ENCODE measurements around the gene SRPK3. TPM values are rescaled to one million over a fixed set of nuclear protein-coding genes. Genes with fewer than 3 reads are reported as not detected.

The SRPK3 gene
- total and polyA plus RNA-seq, 2 experiments from 2014 or later: 0.71 TPM; not detected in 1

GRCh38 chrX:153782871-153783270, 2.0 kb downstream of the SRPK3 start:
- Histone ChIP-seq H3K27me3 (no peaks in the 10 kb centered on the region), H3K4me1 (ENCODE audit: low read depth) (no peaks in the 10 kb centered on the region), H3K36me3 (no peaks in the 10 kb centered on the region), H3K9me3 (ENCODE audit: low read depth) (no peaks in the 10 kb centered on the region), H3K4me3 (no peak overlapping the region), H3K27ac (no peak overlapping the region)
- TF ChIP-seq, protein P1, sequence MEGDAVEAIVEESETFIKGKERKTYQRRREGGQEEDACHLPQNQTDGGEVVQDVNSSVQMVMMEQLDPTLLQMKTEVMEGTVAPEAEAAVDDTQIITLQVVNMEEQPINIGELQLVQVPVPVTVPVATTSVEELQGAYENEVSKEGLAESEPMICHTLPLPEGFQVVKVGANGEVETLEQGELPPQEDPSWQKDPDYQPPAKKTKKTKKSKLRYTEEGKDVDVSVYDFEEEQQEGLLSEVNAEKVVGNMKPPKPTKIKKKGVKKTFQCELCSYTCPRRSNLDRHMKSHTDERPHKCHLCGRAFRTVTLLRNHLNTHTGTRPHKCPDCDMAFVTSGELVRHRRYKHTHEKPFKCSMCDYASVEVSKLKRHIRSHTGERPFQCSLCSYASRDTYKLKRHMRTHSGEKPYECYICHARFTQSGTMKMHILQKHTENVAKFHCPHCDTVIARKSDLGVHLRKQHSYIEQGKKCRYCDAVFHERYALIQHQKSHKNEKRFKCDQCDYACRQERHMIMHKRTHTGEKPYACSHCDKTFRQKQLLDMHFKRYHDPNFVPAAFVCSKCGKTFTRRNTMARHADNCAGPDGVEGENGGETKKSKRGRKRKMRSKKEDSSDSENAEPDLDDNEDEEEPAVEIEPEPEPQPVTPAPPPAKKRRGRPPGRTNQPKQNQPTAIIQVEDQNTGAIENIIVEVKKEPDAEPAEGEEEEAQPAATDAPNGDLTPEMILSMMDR (IDR thresholded peaks at IDR 0.05; ENCODE audit: low read depth, low read length): no peak
- DNase-seq (ENCODE audit: low read depth in 1 of 2, low spot score in 1 of 2): no peak

DNA sequence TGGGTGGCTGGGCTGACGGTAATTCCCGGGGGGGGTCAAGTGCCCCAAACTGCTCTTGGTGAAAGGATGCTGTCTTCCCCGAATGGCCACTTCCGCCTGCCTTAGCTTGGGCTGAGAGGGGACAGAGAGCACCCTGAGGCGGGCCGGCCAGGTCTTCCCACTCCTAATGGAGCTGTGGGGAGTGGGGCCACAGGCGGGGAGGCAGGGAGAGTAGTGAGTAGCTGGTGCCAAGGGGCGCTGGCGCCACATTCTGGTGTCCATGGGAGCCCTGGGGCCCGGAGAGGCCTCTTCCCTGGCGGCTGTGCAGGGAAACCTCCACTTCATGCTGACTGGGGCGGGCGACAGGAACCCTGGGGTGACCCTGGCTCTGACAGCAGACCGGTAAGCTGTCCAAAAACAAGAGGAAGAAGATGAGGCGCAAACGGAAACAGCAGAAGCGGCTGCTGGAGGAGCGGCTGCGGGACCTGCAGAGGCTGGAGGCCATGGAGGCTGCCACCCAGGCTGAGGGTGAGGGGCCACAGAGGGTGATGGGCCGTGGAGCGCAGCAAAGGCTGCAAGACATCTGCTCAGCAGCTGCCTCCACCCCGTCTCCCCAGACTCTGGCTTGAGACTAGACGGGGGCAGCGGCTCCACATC, 2.7 kb downstream of the SRPK3 start:
- no peaks in the 10 kb centered on the region for H3K27me3 ChIP-seq
- no peak overlapping the region for H3K27ac ChIP-seq
- no peaks in the 10 kb centered on the region for H3K36me3 ChIP-seq
- TF ChIP-seq, protein P1 (IDR thresholded peaks at IDR 0.05; ENCODE audit: low read depth, low read length): no peak
- H3K4me3 ChIP-seq: no peak overlapping the region
- H3K9me3 ChIP-seq (ENCODE audit: low read depth): no peaks in the 10 kb centered on the region
- no peak for DNase-seq (ENCODE audit: low read depth in 1 of 2, low spot score in 1 of 2)
- no peaks in the 10 kb centered on the region for H3K4me1 ChIP-seq (ENCODE audit: low read depth)

- no peaks in the 10 kb centered on the region for H3K27me3 ChIP-seq
- H3K36me3 ChIP-seq: no peaks in the 10 kb centered on the region
- H3K27ac ChIP-seq: no peak overlapping the region
- no peaks in the 10 kb centered on the region for H3K4me1 ChIP-seq (ENCODE audit: low read depth)
- no peak overlapping the region for H3K4me3 ChIP-seq
- TF ChIP-seq, protein P1 (IDR thresholded peaks at IDR 0.05; ENCODE audit: low read depth, low read length): no peak
- H3K9me3 ChIP-seq (ENCODE audit: low read depth): no peaks in the 10 kb centered on the region
- no peak for DNase-seq (ENCODE audit: low read depth in 1 of 2, low spot score in 1 of 2)
Measured at GRCh38 chrX:153784325-153784967, 3.6 kb downstream of the SRPK3 start.

DNA sequence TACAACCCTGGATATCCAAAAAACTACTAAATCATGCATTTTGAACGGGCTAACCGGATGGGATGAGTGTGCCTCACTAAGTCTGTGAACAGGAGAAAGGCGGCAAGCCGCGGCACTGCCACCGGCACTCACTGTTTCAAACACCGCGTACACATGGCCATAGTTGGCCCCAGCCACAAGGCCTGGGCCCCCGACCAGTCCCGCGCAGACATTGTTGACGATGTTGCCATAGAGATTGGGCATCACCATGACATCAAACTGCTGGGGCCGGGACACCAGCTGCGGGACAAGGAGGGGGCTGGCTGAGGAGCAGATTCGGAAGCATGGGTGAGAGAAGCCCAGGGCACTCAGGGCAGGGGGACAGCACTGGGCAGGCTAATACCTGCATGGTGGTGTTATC, 5.8 kb downstream of the SRPK3 start:
- no peaks in the 10 kb centered on the region for H3K4me1 ChIP-seq (ENCODE audit: low read depth)
- no peak overlapping the region for H3K4me3 ChIP-seq
- no peaks in the 10 kb centered on the region for H3K27me3 ChIP-seq
- TF ChIP-seq, protein P1 (IDR thresholded peaks at IDR 0.05; ENCODE audit: low read depth, low read length): no peak
- H3K36me3 ChIP-seq: no peaks in the 10 kb centered on the region
- DNase-seq (ENCODE audit: low read depth in 1 of 2, low spot score in 1 of 2): no peak
- no peak overlapping the region for H3K27ac ChIP-seq
- H3K9me3 ChIP-seq (ENCODE audit: low read depth): no peaks in the 10 kb centered on the region

DNA sequence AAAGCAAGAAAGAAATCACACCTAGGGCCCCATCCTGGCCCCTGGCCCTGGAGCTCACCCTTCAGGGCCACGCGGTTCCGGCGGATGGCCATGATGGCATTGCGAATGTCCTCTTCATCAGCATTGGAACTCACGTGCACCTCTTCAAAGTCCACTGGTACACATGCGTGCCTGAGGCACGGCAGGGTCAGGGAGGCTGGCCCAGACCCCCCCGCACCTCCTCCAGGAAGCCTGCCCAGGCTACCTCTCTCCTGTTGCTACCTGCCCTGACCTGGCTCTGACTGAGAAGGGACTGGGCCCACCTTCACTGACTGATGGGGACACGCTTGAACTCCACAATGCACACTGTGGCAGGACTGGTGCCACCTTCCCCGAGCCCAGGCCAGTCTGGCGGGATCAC, 8.8 kb downstream of the SRPK3 start:
- no peaks in the 10 kb centered on the region for H3K27me3 ChIP-seq
- DNase-seq (ENCODE audit: low read depth in 1 of 2, low spot score in 1 of 2): no peak
- no peak overlapping the region for H3K27ac ChIP-seq
- H3K4me1 ChIP-seq (ENCODE audit: low read depth): no peaks in the 10 kb centered on the region
- H3K4me3 ChIP-seq: no peak overlapping the region
- TF ChIP-seq, protein P1 (IDR thresholded peaks at IDR 0.05; ENCODE audit: low read depth, low read length): no peak
- H3K36me3 ChIP-seq: no peaks in the 10 kb centered on the region
- H3K9me3 ChIP-seq (ENCODE audit: low read depth): no peaks in the 10 kb centered on the region
